Smooth muscle cell (in vitro differentiated cells): ENCODE results near the gene KLHDC7A. TPM values are rescaled to one million over a fixed set of nuclear protein-coding genes. Genes with fewer than 3 reads are reported as not detected.

Experiments used
- DNase-seq: peaks from one replicate; lab custom pipeline; 2025; ENCODE audit not compliant: unreplicated experiment; lab: John Stamatoyannopoulos, UW
- H2AFZ ChIP-seq: fragments of 200-600 bp; sonication (generic); 2 replicates; pipeline ENCODE4 v1.6.0; 2016; ENCODE audit warnings: antibody characterized with exemption, low read depth, mild to moderate bottlenecking
- H3F3A ChIP-seq: fragments of 200-600 bp; sonication (generic); 2 replicates; pipeline ENCODE4 v1.6.0; 2017; ENCODE audit warnings: antibody characterized with exemption, low read depth
- H3K27ac ChIP-seq: fragments of 200-600 bp; sonication (generic); 2 replicates; pipeline ENCODE4 v1.5.1; 2016; ENCODE audit warnings: low read depth, mild to moderate bottlenecking
- H3K27me3 ChIP-seq: fragments of 200-600 bp; sonication (generic); 2 replicates; pipeline ENCODE4 v1.6.1; 2016; ENCODE audit warnings: low read depth, mild to moderate bottlenecking
- H3K36me3 ChIP-seq: fragments of 200-600 bp; sonication (generic); 2 replicates; pipeline ENCODE4 v1.5.1; 2016; ENCODE audit warnings: low read depth
- H3K4me1 ChIP-seq: fragments of 200-600 bp; sonication (generic); 2 replicates; pipeline ENCODE4 v1.5.1; 2016; ENCODE audit warnings: low read depth
- H3K4me2 ChIP-seq: fragments of 200-600 bp; sonication (generic); 2 replicates; pipeline ENCODE4 v1.6.0; 2016; ENCODE audit warnings: mild to moderate bottlenecking
- H3K4me3 ChIP-seq: fragments of 200-600 bp; sonication (generic); 2 replicates; pipeline ENCODE4 v1.5.1; 2016; ENCODE audit warnings: mild to moderate bottlenecking
- H3K79me2 ChIP-seq: fragments of 200-600 bp; sonication (generic); 2 replicates; pipeline ENCODE4 v1.6.0; 2016; ENCODE audit warnings: low read depth, mild to moderate bottlenecking
- H3K9ac ChIP-seq: fragments of 200-600 bp; sonication (generic); 2 replicates; pipeline ENCODE4 v1.6.0; 2016; ENCODE audit warnings: low read depth
- H3K9me3 ChIP-seq: fragments of 200-600 bp; sonication (generic); replicated peaks from 2 replicates; pipeline ENCODE4 v1.5.1; 2016; ENCODE audit warnings: low read depth
- H4K20me1 ChIP-seq: fragments of 200-600 bp; sonication (generic); 2 replicates; pipeline ENCODE4 v1.6.0; 2016; ENCODE audit warnings: low read depth
- WGBS: methylation state at CpG from one replicate; pipeline ENCODE4 v1.1.7; 2016; ENCODE audit warnings: low lambda C conversion rate; 5-methylcytosine and 5-hydroxymethylcytosine counted together
- polyA plus RNA-seq: library from polyadenylated mRNA; unstranded; fragments of >200 nt; fragmentation: Nextera tagmentation; extraction: Ambion mirVana; gene quantifications from 2 replicates; pipeline ENCODE4 v1.2.1, GENCODE V29; 2016
- total RNA-seq: library from RNA; depleted of rRNA; stranded (reverse); fragments of >200 nt; gene quantifications from 2 replicates; pipeline ENCODE4 v1.2.3, GENCODE V29; 2014
- TF ChIP-seq, protein P1 (sequence below): fragments of 200-600 bp; sonication (generic); IDR thresholded peaks from 2 replicates; pipeline ENCODE4 v1.5.1; 2017; ENCODE audit warnings: borderline replicate concordance, mild to moderate bottlenecking, antibody characterized with exemption; ENCODE audit not compliant: insufficient read depth, poor library complexity, severe bottlenecking

The KLHDC7A gene
- total and polyA plus RNA-seq, 2 experiments from 2014 or later = 0.41 TPM; not detected in 1

DNA sequence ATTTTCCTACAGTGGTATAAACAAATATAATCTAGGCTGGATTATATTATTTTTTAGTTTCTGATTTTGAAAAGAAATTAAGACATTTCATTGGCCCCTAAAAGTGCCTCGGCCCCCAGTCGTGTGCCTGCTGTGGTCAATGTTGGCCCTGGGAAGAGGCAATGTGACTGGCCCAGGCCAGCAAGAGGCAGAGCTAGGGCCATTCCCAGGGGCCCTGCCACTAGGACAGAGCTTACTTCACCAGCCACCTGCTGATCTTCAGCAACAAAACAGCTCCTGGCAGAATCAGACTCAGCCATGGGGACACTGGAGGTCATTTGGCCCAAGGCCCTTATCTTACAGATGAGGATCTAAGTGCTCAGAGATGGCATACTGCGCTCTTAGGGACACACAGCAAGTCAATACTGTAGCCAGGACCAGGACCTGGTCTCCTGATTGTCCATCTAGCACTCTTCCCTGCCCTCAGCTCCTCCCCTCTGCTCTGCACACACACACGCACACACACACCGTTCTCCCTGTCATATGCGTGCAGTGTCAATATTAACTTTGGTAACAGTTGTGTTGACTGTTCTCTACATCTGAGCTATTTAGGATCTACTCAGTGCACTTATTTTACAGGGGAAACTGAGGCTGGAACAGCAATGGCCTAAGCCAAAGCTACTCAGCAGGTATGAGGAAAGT lies 16.6 kb upstream of the KLHDC7A start:
- Histone ChIP-seq H3K4me3 (no peak overlapping the region), H3F3A (no peaks in the 10 kb centered on the region), H3K79me2 (no peaks in the 10 kb centered on the region), H3K36me3 (no peaks in the 10 kb centered on the region), H4K20me1 (no peaks in the 10 kb centered on the region), H3K9me3 (no peaks in the 10 kb centered on the region), H3K4me1 (no peaks in the 10 kb centered on the region), H3K9ac (no peak overlapping the region), H2AFZ (no peak overlapping the region), H3K27ac (no peak overlapping the region), H3K4me2 (no peak overlapping the region), H3K27me3 (peaks cover 18% of the 10 kb centered on the region)
- TF ChIP-seq, protein P1, sequence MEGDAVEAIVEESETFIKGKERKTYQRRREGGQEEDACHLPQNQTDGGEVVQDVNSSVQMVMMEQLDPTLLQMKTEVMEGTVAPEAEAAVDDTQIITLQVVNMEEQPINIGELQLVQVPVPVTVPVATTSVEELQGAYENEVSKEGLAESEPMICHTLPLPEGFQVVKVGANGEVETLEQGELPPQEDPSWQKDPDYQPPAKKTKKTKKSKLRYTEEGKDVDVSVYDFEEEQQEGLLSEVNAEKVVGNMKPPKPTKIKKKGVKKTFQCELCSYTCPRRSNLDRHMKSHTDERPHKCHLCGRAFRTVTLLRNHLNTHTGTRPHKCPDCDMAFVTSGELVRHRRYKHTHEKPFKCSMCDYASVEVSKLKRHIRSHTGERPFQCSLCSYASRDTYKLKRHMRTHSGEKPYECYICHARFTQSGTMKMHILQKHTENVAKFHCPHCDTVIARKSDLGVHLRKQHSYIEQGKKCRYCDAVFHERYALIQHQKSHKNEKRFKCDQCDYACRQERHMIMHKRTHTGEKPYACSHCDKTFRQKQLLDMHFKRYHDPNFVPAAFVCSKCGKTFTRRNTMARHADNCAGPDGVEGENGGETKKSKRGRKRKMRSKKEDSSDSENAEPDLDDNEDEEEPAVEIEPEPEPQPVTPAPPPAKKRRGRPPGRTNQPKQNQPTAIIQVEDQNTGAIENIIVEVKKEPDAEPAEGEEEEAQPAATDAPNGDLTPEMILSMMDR = no peak
- no peak for DNase-seq
- 95% methylated on average over 6 of the region's 6 CpGs for WGBS

DNA sequence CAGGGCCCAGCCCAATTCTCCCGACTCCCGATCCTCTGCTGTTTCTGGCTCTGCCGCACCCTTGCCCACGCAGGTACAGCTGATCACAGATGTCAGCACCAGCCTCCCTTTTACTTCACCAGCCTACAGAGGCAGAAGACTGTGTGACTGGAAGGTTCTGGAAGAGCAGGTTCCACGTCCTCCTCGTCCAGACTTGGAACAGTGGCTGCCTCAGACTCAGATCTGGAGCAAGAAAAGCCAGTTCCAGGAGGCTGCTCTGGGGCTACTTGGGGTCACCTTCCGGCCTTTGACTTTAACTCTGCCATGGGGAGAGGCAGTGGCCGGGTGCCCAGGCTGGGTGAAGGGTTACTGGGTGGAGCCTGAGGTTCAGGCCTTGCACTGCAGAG lies 16.1 kb upstream of the KLHDC7A start:
- Histone ChIP-seq H4K20me1 (no peaks in the 10 kb centered on the region), H3K9ac (no peak overlapping the region), H3F3A (no peaks in the 10 kb centered on the region), H3K27me3 (peaks cover 13% of the 10 kb centered on the region), H3K4me3 (no peak overlapping the region), H3K27ac (no peak overlapping the region), H3K4me1 (no peaks in the 10 kb centered on the region), H2AFZ (no peak overlapping the region), H3K36me3 (no peaks in the 10 kb centered on the region), H3K9me3 (no peaks in the 10 kb centered on the region), H3K4me2 (no peak overlapping the region), H3K79me2 (no peaks in the 10 kb centered on the region)
- DNase-seq = no peak
- TF ChIP-seq, protein P1 = no peak
- 74% methylated on average over 8 of the region's 8 CpGs for WGBS

DNA sequence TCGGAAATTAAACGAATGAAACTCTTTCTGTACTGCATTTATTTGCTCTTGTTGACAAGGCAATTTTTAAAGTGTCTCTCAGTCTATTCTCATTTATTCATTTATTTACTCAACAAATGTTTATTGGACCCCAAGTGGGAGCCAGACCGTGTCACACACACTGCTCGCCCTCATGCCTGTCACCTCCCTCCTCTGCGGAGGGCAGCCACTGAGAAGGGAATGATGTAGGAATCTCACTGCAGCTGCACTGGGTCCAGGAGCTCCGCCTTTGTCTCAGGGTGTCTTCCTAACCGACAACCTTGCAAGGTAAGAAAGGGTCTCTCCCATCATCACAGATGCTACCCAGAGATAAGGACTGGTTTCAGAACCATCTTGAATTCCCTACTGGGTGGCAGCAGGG lies 14.1 kb upstream of the KLHDC7A start:
- WGBS = 84% methylated on average over 7 of the region's 7 CpGs
- H3F3A ChIP-seq = no peaks in the 10 kb centered on the region
- H3K27ac ChIP-seq = no peak overlapping the region
- no peaks in the 10 kb centered on the region for H3K36me3 ChIP-seq
- H3K79me2 ChIP-seq = no peaks in the 10 kb centered on the region
- no peaks in the 10 kb centered on the region for H3K27me3 ChIP-seq
- no peaks in the 10 kb centered on the region for H3K4me1 ChIP-seq
- H3K9ac ChIP-seq = no peak overlapping the region
- H2AFZ ChIP-seq = no peak overlapping the region
- H3K4me3 ChIP-seq = no peak overlapping the region
- TF ChIP-seq, protein P1 = no peak
- no peaks in the 10 kb centered on the region for H3K9me3 ChIP-seq
- H3K4me2 ChIP-seq = no peak overlapping the region
- no peaks in the 10 kb centered on the region for H4K20me1 ChIP-seq
- DNase-seq = no peak

DNA sequence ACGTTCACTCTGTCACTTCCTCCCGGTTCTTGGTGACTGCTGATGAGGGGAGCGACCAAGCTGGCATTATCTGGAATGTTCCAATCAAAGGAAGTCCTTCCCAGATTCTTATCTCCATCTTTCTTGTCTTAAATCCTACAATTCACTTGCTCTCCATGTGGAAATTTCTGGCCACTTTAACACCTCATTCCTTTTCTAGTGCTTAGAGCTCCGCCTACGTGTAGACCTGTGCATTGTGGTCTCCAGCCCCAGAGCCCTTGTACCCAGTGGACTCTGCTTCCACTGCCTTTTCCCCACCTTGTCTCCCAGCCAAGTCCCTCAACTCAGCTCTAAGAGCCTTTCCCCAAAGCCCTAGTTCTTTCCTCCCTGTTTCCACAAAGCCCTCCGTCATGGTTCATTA lies 12.2 kb upstream of the KLHDC7A start:
- H3K4me3 ChIP-seq = no peak overlapping the region
- no peak overlapping the region for H2AFZ ChIP-seq
- H3K4me2 ChIP-seq = no peak overlapping the region
- 86% methylated on average over 6 of the region's 6 CpGs for WGBS
- no peak for DNase-seq
- H3K4me1 ChIP-seq = no peaks in the 10 kb centered on the region
- no peaks in the 10 kb centered on the region for H3K9me3 ChIP-seq
- no peaks in the 10 kb centered on the region for H4K20me1 ChIP-seq
- no peaks in the 10 kb centered on the region for H3K36me3 ChIP-seq
- no peaks in the 10 kb centered on the region for H3K79me2 ChIP-seq
- no peak overlapping the region for H3K9ac ChIP-seq
- no peak overlapping the region for H3K27ac ChIP-seq
- H3K27me3 ChIP-seq = no peaks in the 10 kb centered on the region
- TF ChIP-seq, protein P1 = no peak
- H3F3A ChIP-seq = no peaks in the 10 kb centered on the region
